Measurements from ENCODE around the gene SPEG. TPM values are rescaled to one million over a fixed set of nuclear protein-coding genes. Genes with fewer than 3 reads are reported as not detected.

The SPEG gene
- total RNA-seq, 6 donors from 2014 or later, result 2.3 to 8.9 (median 4.9) TPM

GRCh38 chr2:219543596-219544358, 109.1 kb downstream of the SPEG start, which contains the start of the genes CHPF and TMEM198:
CHPF (minus strand) TSS chr2:219543809; CDS start chr2:219543538, 271 bp downstream.
TMEM198 (plus strand) TSS chr2:219544028; CDS start chr2:219544728, 700 bp downstream.
- TF ChIP-seq EP300 (IDR thresholded peaks at IDR 0.05) (peak in 1 of 4 donors; percentile 1), POLR2AphosphoS5 (IDR thresholded peaks at IDR 0.05) (peak; percentile 38 to 69), CTCF (IDR thresholded peaks at IDR 0.05) (no peak), POLR2A (IDR thresholded peaks at IDR 0.05) (peak in 2 of 4 donors; percentile 42 to 74)
- Histone ChIP-seq H3K4me3 (peak within 1 kb of the TSS; percentile 77 to 82 (median 80)), H3K4me1 (peaks cover 24 to 32% (median 26%) of the 10 kb centered on the region in 4 donors), H3K27me3 (no peaks in the 10 kb centered on the region), H3K9me3 (no peaks in the 10 kb centered on the region), H3K36me3 (peaks cover 0 to 24% (median 17%) of the 10 kb centered on the region in 4 donors), H3K27ac (peak within 1 kb of the TSS; percentile 72 to 86 (median 80))
- ATAC-seq (ENCODE audit: low FRiP score in 2 of 2), result peak; percentile 94 to 95
- DNase-seq, result peak; percentile 97 to 99
- WGBS, 2 donors, result 1 to 3% methylated on average over 13 to 31 of the region's 75 CpGs

- Histone ChIP-seq H3K36me3 (peaks cover 0 to 16% (median 10%) of the 10 kb centered on the region in 4 donors), H3K4me3 (peak overlapping the region in 3 of 4 donors; percentile 77 to 80 (median 80)), H3K9me3 (no peaks in the 10 kb centered on the region), H3K4me1 (peaks cover 24 to 32% (median 26%) of the 10 kb centered on the region in 4 donors), H3K27me3 (no peaks in the 10 kb centered on the region), H3K27ac (peak overlapping the region in 2 of 4 donors; percentile 83 to 86)
- ATAC-seq (ENCODE audit: low FRiP score in 2 of 2) (no peak), DNase-seq (no peak)
- WGBS, 2 donors, result 48% methylated on average over 9 of the region's 9 CpGs
- no peak for TF ChIP-seq POLR2A (IDR thresholded peaks at IDR 0.05)
- TF ChIP-seq EP300 (IDR thresholded peaks at IDR 0.05), result no peak
- no peak for TF ChIP-seq POLR2AphosphoS5 (IDR thresholded peaks at IDR 0.05)
- TF ChIP-seq CTCF (IDR thresholded peaks at IDR 0.05), result no peak
Measured at GRCh38 chr2:219544567-219544966, 109.9 kb downstream of the SPEG start.

- WGBS, 2 donors, result 78 to 86% methylated on average over 3 of the region's 3 CpGs
- no peaks in the 10 kb centered on the region for H3K9me3 ChIP-seq
- peaks cover 24 to 32% (median 26%) of the 10 kb centered on the region in 4 donors for H3K4me1 ChIP-seq
- TF ChIP-seq POLR2A (IDR thresholded peaks at IDR 0.05) (no peak), POLR2AphosphoS5 (IDR thresholded peaks at IDR 0.05) (no peak), EP300 (IDR thresholded peaks at IDR 0.05) (no peak), CTCF (IDR thresholded peaks at IDR 0.05) (no peak)
- no peaks in the 10 kb centered on the region for H3K27me3 ChIP-seq
- no peak overlapping the region for H3K4me3 ChIP-seq
- ATAC-seq (ENCODE audit: low FRiP score in 2 of 2), result no peak
- no peak overlapping the region for H3K27ac ChIP-seq
- H3K36me3 ChIP-seq, result peaks cover 0 to 8% (median 1%) of the 10 kb centered on the region in 4 donors
- DNase-seq, result no peak
Measured at GRCh38 chr2:219545295-219545942, 110.8 kb downstream of the SPEG start.

- H3K36me3 ChIP-seq, result peaks cover 0 to 3% (median 0%) of the 10 kb centered on the region in 4 donors
- 58 to 69% methylated on average over 4 of the region's 4 CpGs for WGBS, 2 donors
- no peak for ATAC-seq (ENCODE audit: low FRiP score in 2 of 2)
- H3K4me1 ChIP-seq, result peaks cover 24 to 32% (median 26%) of the 10 kb centered on the region in 4 donors
- no peak for DNase-seq
- H3K9me3 ChIP-seq, result no peaks in the 10 kb centered on the region
- H3K27ac ChIP-seq, result no peak overlapping the region
- TF ChIP-seq CTCF (IDR thresholded peaks at IDR 0.05) (no peak), EP300 (IDR thresholded peaks at IDR 0.05) (no peak)
- no peak overlapping the region for H3K4me3 ChIP-seq
- no peaks in the 10 kb centered on the region for H3K27me3 ChIP-seq
Measured at GRCh38 chr2:219545943-219546352, 111.3 kb downstream of the SPEG start.

Measured in upper lobe of left lung (tissue), 6 donors.